HG03280 (cell line): ENCODE data around the gene DDOST.
"Not testable (repeated sequence)": the region's sequence is repeated elsewhere in the genome, so short reads cannot be mapped to it uniquely, and the experiment has no call there.

ENCODE experiments used
- ATAC-seq: cut with Tn5 transposase; IDR thresholded peaks from one replicate; pipeline ENCODE4 v1.9.1; 2021; ENCODE audit warnings: mild to moderate bottlenecking, moderate library complexity; ENCODE audit not compliant: unreplicated experiment

DDOST gene

DNA sequence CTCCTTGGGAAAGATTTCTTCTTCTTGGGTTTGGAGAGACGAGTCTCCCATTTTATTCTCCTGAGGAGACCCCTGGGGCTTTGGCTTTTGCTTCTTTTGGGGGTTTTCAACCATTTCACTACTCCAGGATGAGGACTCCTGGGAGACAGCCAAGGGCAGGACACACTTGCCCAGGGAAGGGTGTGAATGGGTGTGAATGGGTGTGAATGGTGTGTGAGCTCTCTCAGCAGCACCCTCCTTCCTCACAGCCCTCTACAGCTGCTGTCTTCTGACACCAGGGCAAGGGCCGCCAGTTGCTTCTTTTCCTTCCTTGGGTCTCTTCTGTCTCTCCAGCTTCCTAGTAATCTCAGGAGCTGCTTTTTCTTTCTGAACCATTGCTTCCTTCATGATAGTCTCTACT lies 32.5 kb upstream of the DDOST start:
- no peak for ATAC-seq

DNA sequence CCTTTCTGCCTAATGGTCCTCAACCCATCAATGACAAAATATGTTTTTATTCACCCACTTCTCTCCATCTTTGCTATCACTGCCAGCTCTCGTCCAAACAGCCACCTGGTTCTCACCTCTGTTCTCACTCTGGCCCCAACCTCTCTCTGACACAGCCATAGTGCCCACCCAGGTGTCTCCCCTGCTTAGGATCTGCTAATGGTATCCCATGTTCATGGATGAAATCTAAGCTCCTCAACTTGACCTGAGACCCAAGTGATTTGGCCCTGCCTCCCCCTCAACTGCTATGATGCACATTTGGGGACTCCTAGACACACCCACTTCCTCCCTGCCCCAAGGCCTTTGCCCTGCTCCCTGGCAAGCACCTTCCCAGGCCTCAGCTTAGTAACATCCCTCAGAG lies 30.7 kb upstream of the DDOST start:
- no peak for ATAC-seq

GRCh38 chr1:20689645-20690056 lies 28.5 kb upstream of the DDOST start:
- ATAC-seq = no peak

DNA sequence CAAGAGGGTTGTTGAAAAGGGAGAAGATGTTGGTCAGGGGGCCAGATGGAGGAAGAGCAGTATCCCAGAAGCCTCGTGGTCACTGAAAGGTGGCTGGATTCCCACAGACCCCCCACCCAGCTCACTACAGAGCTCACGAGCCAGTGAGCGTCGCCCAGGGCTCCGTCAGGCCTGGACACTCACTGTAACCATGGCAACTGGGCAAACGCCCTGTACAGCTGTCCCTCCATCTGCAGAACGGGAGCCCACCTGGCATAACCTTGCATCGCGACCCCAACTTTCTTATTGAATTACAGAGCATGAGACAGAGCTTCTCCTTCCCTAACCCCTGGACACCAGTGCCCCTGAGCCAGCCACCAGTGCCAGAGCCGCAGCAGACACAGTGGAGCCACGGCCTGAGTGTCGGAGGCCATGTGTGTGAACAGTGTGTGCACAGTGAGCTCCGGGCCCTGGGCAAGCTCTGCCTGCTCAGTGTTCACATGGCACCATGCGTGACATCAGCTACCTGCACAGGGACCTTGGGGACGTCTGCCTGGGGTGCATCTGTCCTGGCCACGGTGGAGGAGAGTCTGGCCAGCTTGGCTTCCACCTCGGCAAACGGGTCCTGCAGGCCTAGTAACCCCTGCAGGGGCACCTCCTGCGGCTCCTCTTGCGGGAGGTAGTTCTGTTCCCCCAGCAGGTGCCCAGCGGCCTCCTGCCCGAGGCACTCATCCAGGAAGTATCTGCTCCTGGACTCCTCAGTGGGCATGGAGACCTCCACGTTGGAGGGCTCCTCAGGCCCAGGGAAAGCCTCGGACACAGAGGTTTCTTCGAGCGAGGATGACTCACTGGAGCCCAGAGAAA lies 25.9 kb upstream of the DDOST start:
- no peak for ATAC-seq

- ATAC-seq = no peak
These were observed 24.6 kb upstream of the DDOST start for GRCh38 chr1:20685741-20686140.

DNA sequence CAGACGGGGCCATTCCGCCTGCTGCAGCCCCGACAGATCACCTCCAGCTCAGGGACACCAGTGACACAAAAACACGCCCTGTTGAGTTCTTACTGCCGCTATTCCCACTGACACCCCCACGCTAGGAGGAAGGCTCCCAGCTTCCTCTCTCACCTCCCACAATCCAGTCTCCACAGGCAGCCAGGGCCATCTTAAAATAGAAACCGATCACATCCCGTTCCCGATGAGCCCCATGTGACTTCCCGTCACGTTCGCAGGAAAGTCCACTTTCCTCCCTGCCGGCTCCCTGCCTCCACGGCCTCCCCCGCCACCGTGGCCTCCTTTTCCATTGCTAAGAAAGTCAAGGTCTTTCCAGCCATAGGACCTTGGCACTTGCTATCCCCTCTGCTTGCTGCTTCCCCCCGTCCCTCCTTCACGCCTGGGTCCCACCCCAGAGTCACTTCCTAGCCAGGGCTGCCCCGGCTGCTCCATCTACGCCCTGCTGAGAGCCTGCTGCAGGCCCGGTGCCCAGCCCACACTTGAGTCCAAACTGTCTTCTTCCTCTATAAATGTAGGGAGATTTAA lies 24.0 kb upstream of the DDOST start:
- no peak for ATAC-seq

GRCh38 chr1:20684651-20685050 lies 23.5 kb upstream of the DDOST start:
- no peak for ATAC-seq

DNA sequence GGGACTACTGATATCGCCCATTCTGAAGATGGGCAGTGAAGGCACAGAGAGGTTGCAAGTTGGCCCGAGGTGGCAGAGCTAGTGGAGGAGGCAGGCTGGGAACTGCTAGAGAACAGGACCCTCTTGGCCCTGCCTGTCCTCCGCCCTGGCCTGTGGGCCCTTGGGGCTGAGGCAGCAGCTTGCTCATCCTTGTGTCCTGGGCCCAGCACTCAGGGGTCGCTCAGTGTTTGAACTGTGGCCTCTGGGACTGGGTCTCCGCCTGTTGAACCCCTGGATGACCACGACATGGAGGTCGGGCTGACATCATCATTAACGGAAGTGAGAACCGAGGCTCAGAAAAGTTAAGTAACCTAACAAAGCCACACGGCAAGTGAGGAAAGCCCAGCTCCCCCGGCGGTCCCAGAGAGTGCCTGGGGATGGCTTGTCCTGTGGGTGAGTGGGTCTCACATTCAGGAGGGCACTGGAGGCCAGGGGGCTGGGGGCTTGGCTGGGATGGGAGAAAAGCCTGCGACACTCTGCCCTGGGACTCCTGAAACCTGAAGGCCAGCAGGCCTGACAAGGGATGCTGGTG lies 23.0 kb upstream of the DDOST start:
- ATAC-seq = no peak

DNA sequence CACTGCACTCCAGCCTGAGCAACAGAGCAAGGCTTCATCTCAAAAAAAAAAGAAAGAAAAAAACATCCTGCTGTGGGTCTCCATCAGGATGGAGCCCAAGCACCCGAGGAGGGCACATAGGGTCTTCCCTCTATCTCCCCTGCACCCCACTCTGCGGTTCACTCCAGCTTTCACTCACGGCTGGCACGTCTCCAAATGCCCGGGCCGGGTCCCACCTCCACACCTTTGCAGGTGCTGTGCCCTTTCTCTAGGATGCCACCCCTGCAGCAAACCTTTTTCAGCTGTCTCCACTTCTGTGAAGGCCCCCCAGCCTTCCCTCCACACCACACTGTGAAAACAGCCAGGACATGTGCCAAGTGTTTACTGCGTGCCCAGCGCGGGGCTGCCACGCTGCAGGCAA lies 22.4 kb upstream of the DDOST start:
- no peak for ATAC-seq

GRCh38 chr1:20682571-20683236 lies 21.5 kb upstream of the DDOST start:
- no peak for ATAC-seq

DNA sequence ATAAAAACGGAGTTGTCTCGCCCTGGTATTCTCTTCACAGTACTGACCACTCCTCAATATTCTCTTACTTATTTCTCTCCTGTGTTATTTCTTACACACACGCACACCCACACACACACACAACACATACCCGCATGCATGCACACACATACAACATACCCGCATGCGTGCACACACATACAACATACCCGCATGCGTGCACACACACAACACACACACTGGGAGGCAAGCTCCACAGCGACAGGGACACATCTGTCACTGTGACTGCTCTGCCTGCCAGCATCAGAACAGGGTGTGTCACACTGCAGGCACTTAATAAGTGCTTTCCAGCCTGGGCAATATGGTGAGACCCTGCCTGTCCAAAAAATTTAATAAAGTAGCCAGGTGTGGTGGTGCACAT lies 20.8 kb upstream of the DDOST start:
- no peak for ATAC-seq

- ATAC-seq = no peak
These were observed 19.1 kb upstream of the DDOST start for GRCh38 chr1:20680269-20680668.

DNA sequence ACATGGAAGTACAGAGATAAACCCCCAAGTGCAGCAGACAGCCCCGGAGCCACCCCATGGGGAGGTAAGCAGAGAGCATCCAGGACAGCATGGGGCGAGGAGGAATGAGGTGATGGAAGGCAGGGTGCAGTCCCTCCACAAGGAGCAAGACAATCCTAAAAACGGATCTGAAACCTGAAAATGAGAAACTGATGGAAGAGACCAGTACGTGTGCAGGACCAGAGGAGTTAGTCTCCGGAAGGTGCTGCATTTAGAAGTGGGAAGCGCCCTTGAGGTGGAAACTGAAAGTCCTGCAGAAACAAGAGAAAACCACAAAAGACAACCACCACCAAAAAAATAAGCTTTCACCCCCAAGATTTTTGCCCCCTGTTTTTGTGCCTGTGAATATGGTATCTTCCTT lies 17.4 kb upstream of the DDOST start:
- no peak for ATAC-seq

DNA sequence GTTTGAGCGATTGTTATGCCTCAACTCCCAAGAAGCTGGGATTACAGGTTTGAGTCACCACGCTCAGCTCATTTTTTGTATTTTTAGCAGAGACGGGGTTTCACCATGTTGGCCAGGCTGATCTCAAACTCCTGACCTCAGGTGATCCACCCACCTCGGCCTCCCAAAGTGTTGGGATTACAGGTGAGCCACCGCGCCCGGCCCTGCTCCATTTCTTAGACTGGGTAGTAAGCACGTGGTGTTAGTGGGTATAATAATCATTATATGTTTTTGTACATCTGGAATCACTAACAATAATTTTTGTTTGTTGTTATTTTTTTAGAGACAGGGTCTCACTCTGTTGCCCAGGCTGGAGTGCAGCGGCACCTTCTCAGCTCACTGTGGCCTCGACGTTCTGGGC lies 12.5 kb upstream of the DDOST start:
- not testable (repeated sequence) for ATAC-seq

GRCh38 chr1:20672265-20672632 lies 11.1 kb upstream of the DDOST start:
- no peak for ATAC-seq

GRCh38 chr1:20670936-20671335 lies 9.8 kb upstream of the DDOST start:
- no peak for ATAC-seq

- ATAC-seq = no peak
These were observed 7.4 kb upstream of the DDOST start for GRCh38 chr1:20668581-20668980.

DNA sequence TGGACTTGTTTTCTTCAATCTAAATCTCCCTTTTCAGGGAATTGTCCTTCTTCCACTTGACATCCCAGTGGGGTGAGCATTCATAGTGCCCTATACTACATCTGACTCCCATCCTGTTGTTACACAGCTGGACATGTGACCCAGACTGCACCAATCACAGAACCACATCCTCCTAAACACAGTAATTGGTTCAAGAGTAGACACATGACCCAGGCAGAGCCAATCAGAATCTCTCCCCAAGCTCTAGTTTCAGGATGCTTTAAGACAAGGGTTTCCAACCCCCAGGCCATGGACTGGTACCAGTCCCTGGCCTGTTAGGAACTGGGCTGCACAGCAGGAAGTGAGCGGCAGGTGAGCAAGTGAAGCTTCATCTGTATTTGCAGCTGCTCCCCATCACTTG lies 5.6 kb upstream of the DDOST start:
- ATAC-seq = no peak

DNA sequence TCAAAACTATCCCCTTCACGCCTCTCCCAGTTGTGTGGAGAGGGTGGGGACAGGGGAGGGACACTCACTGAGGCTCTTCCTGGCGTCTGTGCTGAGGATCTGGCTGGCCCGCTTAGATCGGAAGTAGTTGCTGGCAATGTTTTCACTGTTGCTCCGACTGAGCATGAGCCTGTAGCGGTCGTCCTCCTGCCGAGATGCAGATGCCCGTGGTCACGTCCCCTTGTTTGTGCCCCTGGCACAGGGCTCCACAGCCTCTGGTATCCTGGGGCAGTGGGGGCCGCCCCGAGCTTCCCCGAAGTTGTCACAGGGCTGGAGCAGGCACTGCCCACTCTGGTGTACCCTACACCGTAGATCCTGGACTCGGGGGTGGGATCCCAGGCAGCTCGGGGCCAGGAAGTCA lies 5.0 kb upstream of the DDOST start:
- no peak for ATAC-seq

DNA sequence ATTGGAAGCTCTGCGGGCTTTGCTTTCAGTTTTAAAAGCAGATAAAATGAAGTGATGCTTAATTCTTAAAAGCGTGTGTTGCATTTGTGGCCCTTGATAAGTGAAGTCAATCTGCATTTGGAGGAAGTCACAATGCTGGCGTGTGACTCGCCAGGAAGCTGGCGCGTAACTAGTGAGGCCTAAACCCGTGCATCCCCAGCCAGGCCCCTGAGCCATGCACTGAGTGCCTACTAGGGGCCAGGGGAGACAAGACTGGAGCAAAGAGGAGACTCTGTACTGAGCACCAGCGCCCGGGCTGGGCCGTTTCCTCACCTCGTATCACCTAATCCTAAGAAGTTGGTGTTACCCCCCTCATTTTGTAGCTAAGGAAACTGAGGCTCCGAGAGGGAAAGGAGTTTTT lies 4.6 kb upstream of the DDOST start:
- no peak for ATAC-seq

DNA sequence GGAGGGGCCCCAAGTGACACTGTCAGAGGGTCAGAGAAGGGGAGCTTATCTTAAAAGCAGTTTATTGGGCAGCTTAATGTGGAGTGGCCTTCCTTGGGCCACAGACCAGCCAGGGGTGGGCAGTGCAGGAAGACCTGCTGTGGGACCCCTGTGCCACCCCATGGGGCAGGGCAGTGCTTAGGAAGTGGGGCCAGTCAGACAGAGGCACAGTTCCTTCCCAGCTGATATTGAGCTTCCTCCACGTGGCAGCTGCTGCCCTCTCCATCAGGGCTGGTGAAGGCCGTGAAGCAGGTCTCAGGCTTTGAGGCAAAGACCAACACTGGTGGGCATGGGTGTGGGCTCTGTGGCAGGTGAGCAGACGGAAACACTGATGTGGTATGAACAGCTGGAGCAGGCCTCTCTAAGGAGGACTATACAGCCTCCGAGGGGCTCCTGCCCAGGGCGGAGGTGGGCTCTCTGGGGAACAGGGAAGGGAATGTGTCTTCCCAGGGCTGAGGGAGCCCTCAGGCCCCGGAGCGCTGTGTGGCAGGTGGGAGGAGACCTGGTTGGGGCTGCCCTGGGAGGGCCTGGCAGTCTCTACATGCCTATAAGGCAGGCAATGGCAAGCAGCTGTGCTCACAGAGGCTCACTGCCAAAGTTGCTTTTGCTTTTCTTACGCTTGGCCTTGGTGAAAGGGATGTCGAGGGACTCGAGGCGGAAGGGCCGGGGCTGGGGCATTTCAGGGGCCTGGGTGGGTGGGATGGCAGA lies 3.0 kb upstream of the DDOST start:
- no peak for ATAC-seq
